Left lung (tissue), 10 donors: ENCODE data around the gene ARHGEF28. TPM values are rescaled to one million over a fixed set of nuclear protein-coding genes. Genes with fewer than 3 reads are reported as not detected.

Experiments used
- ATAC-seq: fragments of 200-7000 bp; cut with Tn5 transposase; one replicate; pipeline ENCODE4 v1.9.1; 2020; ENCODE audit warnings: moderate library complexity
- DNase-seq, 4 donors: peaks; one replicate each; pipeline ENCODE4 v3.0.0-alpha.2; 2013 to 2020
- H3K27ac ChIP-seq, 2 donors: fragments of 200-600 bp; sonication (generic) in 1 of 2; one replicate each; pipeline versions ENCODE4 v1.5.0 to v1.8.0; 2020 to 2021
- H3K27me3 ChIP-seq, 2 donors: fragments of 200-600 bp; sonication (generic) in 1 of 2; one replicate each; pipeline versions ENCODE4 v1.5.0 to v1.8.0; 2020 to 2021
- H3K36me3 ChIP-seq, 2 donors: fragments of 200-600 bp; sonication (generic) in 1 of 2; one replicate each; pipeline versions ENCODE4 v1.5.0 to v1.8.0; 2020 to 2021
- H3K4me1 ChIP-seq, 2 donors: fragments of 200-600 bp; one replicate each; pipeline ENCODE4 v1.8.0; 2021
- H3K4me3 ChIP-seq, 2 donors: fragments of 200-600 bp; sonication (generic) in 1 of 2; one replicate each; pipeline versions ENCODE4 v1.5.0 to v1.8.0; 2020 to 2021; ENCODE audit warnings: mild to moderate bottlenecking in 1 of 2
- H3K9me3 ChIP-seq, 2 donors: fragments of 200-600 bp; sonication (generic) in 1 of 2; one replicate each; pipeline versions ENCODE4 v1.5.0 to v1.8.0; 2020 to 2021
- CTCF ChIP-seq, 2 donors: fragments of 200-600 bp; sonication (generic) in 1 of 2; IDR thresholded peaks; one replicate each; pipeline versions ENCODE4 v1.5.0 to v1.8.0; 2021; ENCODE audit warnings: antibody characterized with exemption in 2 of 2
- intact Hi-C, 2 donors: fragments of 100-400 bp; cut with DNase I; formaldehyde crosslinking; loops; one replicate each; pipeline versions ENCODE4 v1.11.2 to v1.14.2; 2022
- polyA plus RNA-seq, 6 donors: library from polyadenylated mRNA; unstranded; fragments of 120-200 nt; gene quantifications; one replicate each; pipeline ENCODE4 v1.2.1, GENCODE V29; 2013; ENCODE audit not compliant: insufficient read length in 6 of 6
- total RNA-seq, 2 donors: library from RNA; stranded (reverse); fragmentation: NEBNext Ultra II Directional; extraction: Animal tissue kit (Norgen Biotek cat#: 25700); gene quantifications; one replicate each; pipeline ENCODE4 v1.2.1, GENCODE V29; 2021
- donor health status: DM: no; HTN: yes; CAD: no.
- donor health status: DM: no; HTN: no; CAD: no.

Gene ARHGEF28
- total and polyA plus RNA-seq, 8 donors: 8.4 to 16.4 (median 10.3) TPM

- Histone ChIP-seq H3K4me1 (no peaks in the 10 kb centered on the region), H3K9me3 (peaks cover 0 to 2% of the 10 kb centered on the region in 2 donors), H3K36me3 (no peaks in the 10 kb centered on the region), H3K4me3 (no peak overlapping the region), H3K27ac (no peak overlapping the region), H3K27me3 (no peaks in the 10 kb centered on the region)
- DNase-seq (no peak), ATAC-seq (no peak)
- intact Hi-C loops: no loop called here
- TF ChIP-seq CTCF (IDR thresholded peaks at IDR 0.05): no peak
Observed at GRCh38 chr5:73705364-73705763, 79.4 kb downstream of the ARHGEF28 start.

- Histone ChIP-seq H3K4me1 (no peaks in the 10 kb centered on the region), H3K9me3 (peaks cover 0 to 2% of the 10 kb centered on the region in 2 donors), H3K27ac (no peak overlapping the region), H3K4me3 (no peak overlapping the region), H3K27me3 (no peaks in the 10 kb centered on the region), H3K36me3 (no peaks in the 10 kb centered on the region)
- ATAC-seq: no peak
- intact Hi-C loops: no loop called here
- no peak for TF ChIP-seq CTCF (IDR thresholded peaks at IDR 0.05)
- DNase-seq: no peak
Observed at GRCh38 chr5:73706963-73707362, 81.0 kb downstream of the ARHGEF28 start.

GRCh38 chr5:73709536-73710129 lies 83.6 kb downstream of the ARHGEF28 start:
- Histone ChIP-seq H3K4me1 (no peaks in the 10 kb centered on the region), H3K27me3 (no peaks in the 10 kb centered on the region), H3K27ac (no peak overlapping the region), H3K36me3 (no peaks in the 10 kb centered on the region), H3K4me3 (no peak overlapping the region), H3K9me3 (peaks cover 0 to 2% of the 10 kb centered on the region in 2 donors)
- intact Hi-C loops: no loop called here
- no peak for DNase-seq
- TF ChIP-seq CTCF (IDR thresholded peaks at IDR 0.05): no peak
- no peak for ATAC-seq

- intact Hi-C loops: no loop called here
- no peaks in the 10 kb centered on the region for H3K9me3 ChIP-seq
- TF ChIP-seq CTCF (IDR thresholded peaks at IDR 0.05): no peak
- no peaks in the 10 kb centered on the region for H3K27me3 ChIP-seq
- no peak for ATAC-seq
- no peak for DNase-seq
- no peaks in the 10 kb centered on the region for H3K36me3 ChIP-seq
- H3K27ac ChIP-seq: no peak overlapping the region
- no peaks in the 10 kb centered on the region for H3K4me1 ChIP-seq
- H3K4me3 ChIP-seq: no peak overlapping the region
Observed at GRCh38 chr5:73716284-73716808, 90.3 kb downstream of the ARHGEF28 start.

GRCh38 chr5:73718762-73719161 lies 92.8 kb downstream of the ARHGEF28 start:
- no peaks in the 10 kb centered on the region for H3K36me3 ChIP-seq
- DNase-seq (no peak), ATAC-seq (no peak)
- no peak for TF ChIP-seq CTCF (IDR thresholded peaks at IDR 0.05)
- H3K9me3 ChIP-seq: no peaks in the 10 kb centered on the region
- no peaks in the 10 kb centered on the region for H3K4me1 ChIP-seq
- no peaks in the 10 kb centered on the region for H3K27me3 ChIP-seq
- intact Hi-C loops: no loop called here
- H3K4me3 ChIP-seq: no peak overlapping the region
- H3K27ac ChIP-seq: no peak overlapping the region
